Progenitor cell of endocrine pancreas (in vitro differentiated cells): ENCODE data around the gene RPTOR. TPM values are rescaled to one million over a fixed set of nuclear protein-coding genes. Genes with fewer than 3 reads are reported as not detected.

Experiments
- DNase-seq: peaks from one replicate; pipeline ENCODE4 v3.0.0; 2021; ENCODE audit warnings: low spot score; ENCODE audit not compliant: unreplicated experiment
- H3K27ac Mint-ChIP-seq: 2 replicates; pipeline ENCODE4 v1.8.0; 2021; ENCODE audit warnings: mild to moderate bottlenecking, moderate library complexity, mixed read lengths
- H3K27me3 Mint-ChIP-seq: 2 replicates; pipeline ENCODE4 v1.8.0; 2021; ENCODE audit warnings: mixed read lengths
- H3K36me3 Mint-ChIP-seq: 2 replicates; pipeline ENCODE4 v1.8.0; 2022; ENCODE audit warnings: mixed read lengths; ENCODE audit not compliant: insufficient read depth
- H3K4me1 Mint-ChIP-seq: 2 replicates; pipeline ENCODE4 v1.8.0; 2021; ENCODE audit warnings: low read depth, mixed read lengths
- H3K4me3 Mint-ChIP-seq: 2 replicates; pipeline ENCODE4 v1.8.0; 2021; ENCODE audit warnings: low read depth, mild to moderate bottlenecking, moderate library complexity, mixed read lengths
- H3K9me3 Mint-ChIP-seq: 2 replicates; pipeline ENCODE4 v1.8.0; 2021; ENCODE audit warnings: low read depth, mixed read lengths
- CTCF ChIP-seq: fragments of 200-600 bp; sonication (generic); IDR thresholded peaks from one replicate; pipeline ENCODE4 v1.5.0; 2021; ENCODE audit warnings: antibody characterized with exemption, mild to moderate bottlenecking; ENCODE audit not compliant: unreplicated experiment
- total RNA-seq: library from RNA; stranded (reverse); gene quantifications from 2 replicates; pipeline ENCODE4 v1.2.1, GENCODE V29; 2021

Gene RPTOR
- total RNA-seq, 1 donor from 2014 or later = 40.0 TPM

- peak; percentile 24 for TF ChIP-seq CTCF
- Mint-ChIP-seq H3K27ac (peak within 1 kb of the TSS; percentile 69), H3K27me3 (peaks cover 11% of the 10 kb centered on the region), H3K4me3 (peak within 1 kb of the TSS; percentile 71), H3K4me1 (peaks cover 5% of the 10 kb centered on the region), H3K36me3 (peaks cover 5% of the 10 kb centered on the region), H3K9me3 (no peaks in the 10 kb centered on the region)
- DNase-seq = peak; percentile 63
Observed at GRCh38 chr17:80991645-80992076, 447.0 kb downstream of the RPTOR start, which contains the start of gene CHMP6. Gene CHMP6, plus strand, starts transcription at chr17:80991841. Its CDS starts 78 bp downstream, at chr17:80991919.

- H3K27ac Mint-ChIP-seq = no peak overlapping the region
- no peaks in the 10 kb centered on the region for H3K9me3 Mint-ChIP-seq
- peaks cover 5% of the 10 kb centered on the region for H3K36me3 Mint-ChIP-seq
- TF ChIP-seq CTCF = no peak
- DNase-seq = no peak
- H3K4me1 Mint-ChIP-seq = peaks cover 5% of the 10 kb centered on the region
- H3K27me3 Mint-ChIP-seq = peaks cover 11% of the 10 kb centered on the region
- peak overlapping the region; percentile 71 for H3K4me3 Mint-ChIP-seq
Observed at GRCh38 chr17:80992077-80992947, 447.7 kb downstream of the RPTOR start.

- Mint-ChIP-seq H3K4me3 (peak overlapping the region; percentile 71), H3K36me3 (peaks cover 5% of the 10 kb centered on the region), H3K27ac (peak overlapping the region; percentile 47), H3K27me3 (peaks cover 7% of the 10 kb centered on the region), H3K4me1 (peaks cover 5% of the 10 kb centered on the region), H3K9me3 (no peaks in the 10 kb centered on the region)
- no peak for DNase-seq
- TF ChIP-seq CTCF = no peak
Observed at GRCh38 chr17:80992948-80993624, 448.4 kb downstream of the RPTOR start.

- no peak for TF ChIP-seq CTCF
- peaks cover 5% of the 10 kb centered on the region for H3K4me1 Mint-ChIP-seq
- peaks cover under 1% of the 10 kb centered on the region for H3K27me3 Mint-ChIP-seq
- H3K36me3 Mint-ChIP-seq = peaks cover 7% of the 10 kb centered on the region
- no peaks in the 10 kb centered on the region for H3K9me3 Mint-ChIP-seq
- no peak overlapping the region for H3K27ac Mint-ChIP-seq
- DNase-seq = no peak
- H3K4me3 Mint-ChIP-seq = no peak overlapping the region
Observed at GRCh38 chr17:80995131-80995530, 450.5 kb downstream of the RPTOR start.
